Gastroesophageal sphincter (tissue), 3 donors: Measurements from ENCODE around the gene KLHDC3.

Source experiments
- CTCF ChIP-seq, 4 experiments: fragments of 200-600 bp in 2 of 4; fragments of 450-650 bp in 2 of 4; sonication (generic) in 1 of 4; IDR thresholded peaks; one replicate each; pipeline ENCODE4 v1.5.1; 2017 to 2019; ENCODE audit warnings: antibody characterized with exemption in 4 of 4, mild to moderate bottlenecking in 2 of 4, moderate library complexity in 2 of 4
- EP300 ChIP-seq: sonication (generic); formaldehyde crosslinking; IDR thresholded peaks from one replicate; pipeline ENCODE4 v1.6.1; 2017; ENCODE audit warnings: antibody characterized with exemption, mild to moderate bottlenecking
- POLR2A ChIP-seq, 2 donors: fragments of 450-650 bp; IDR thresholded peaks; one replicate each; pipeline ENCODE4 v1.6.1; 2017; ENCODE audit warnings: antibody characterized with exemption in 2 of 2, mild to moderate bottlenecking in 2 of 2, moderate library complexity in 1 of 2
- POLR2AphosphoS5 ChIP-seq: sonication (generic); formaldehyde crosslinking; IDR thresholded peaks from one replicate; pipeline ENCODE4 v1.6.1; 2017; ENCODE audit warnings: antibody characterized with exemption

- TF ChIP-seq CTCF (IDR thresholded peaks at IDR 0.05) (no peak), POLR2A (IDR thresholded peaks at IDR 0.05) (no peak), POLR2AphosphoS5 (no peak), EP300 (no peak)
These were observed 23.7 kb downstream of the KLHDC3 start for GRCh38 chr6:43037706-43038105.
